Measurements from ENCODE around the gene COMT. TPM values are rescaled to one million over a fixed set of nuclear protein-coding genes. Genes with fewer than 3 reads are reported as not detected.

COMT gene
- total RNA-seq, 2 donors from 2014 or later = 28.2 to 37.3 TPM

DNA sequence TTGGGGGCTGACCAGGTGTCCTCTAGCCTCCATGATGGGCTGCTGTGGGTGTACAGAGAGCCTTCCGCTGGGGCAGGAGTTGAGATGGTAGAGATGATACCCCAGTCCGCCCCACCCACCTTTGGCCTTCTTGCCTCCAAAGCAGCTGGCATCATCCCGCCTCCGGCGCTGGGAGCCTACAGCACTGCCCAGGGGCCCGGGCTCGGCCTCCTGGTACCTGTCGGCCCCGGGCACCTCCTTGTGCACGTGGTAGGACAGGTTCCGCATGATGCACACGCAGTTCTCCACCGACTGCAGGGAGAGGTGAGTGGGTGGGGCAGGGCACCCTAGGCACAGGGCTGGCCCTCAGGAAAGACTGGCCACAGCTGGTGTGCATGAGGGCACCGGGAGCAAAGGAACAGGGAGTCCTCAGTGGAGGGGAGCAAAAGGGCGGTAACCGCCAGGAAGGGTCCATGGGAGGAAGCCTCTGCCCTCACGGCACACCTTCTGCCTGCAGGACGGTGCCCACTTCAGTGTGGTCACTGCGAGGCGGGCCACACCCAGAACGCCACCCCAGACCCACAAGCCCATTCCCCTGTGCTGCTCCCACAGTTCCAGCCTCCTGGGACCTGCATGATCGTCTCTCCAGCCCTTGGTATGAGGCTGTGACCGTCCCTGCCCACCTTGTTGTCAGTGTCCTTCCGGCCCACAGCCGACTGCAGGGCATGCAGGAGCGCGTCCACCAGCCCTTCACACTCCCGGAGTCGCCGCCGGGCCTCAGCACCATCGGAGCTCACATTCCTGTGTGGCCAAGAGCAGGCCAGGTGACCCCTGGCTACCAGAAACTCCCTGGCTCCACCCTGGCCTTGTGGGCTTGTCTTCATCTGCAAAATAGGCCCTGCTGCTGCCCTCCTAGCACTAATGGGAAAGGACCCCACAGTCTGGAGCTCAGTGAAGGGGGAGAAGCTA, 36.0 kb downstream of the COMT start:
- Mint-ChIP-seq H3K36me3 (ENCODE audit: low read depth) (no peaks in the 10 kb centered on the region), H3K4me1 (peaks cover 8% of the 10 kb centered on the region), H3K27ac (no peak overlapping the region), H3K27me3 (no peaks in the 10 kb centered on the region), H3K4me3 (no peak overlapping the region)
- no peak for DNase-seq
- no peaks in the 10 kb centered on the region for H3K9me3 ChIP-seq (ENCODE audit: control insufficient read depth, low read length, poor library complexity, severe bottlenecking)
- ATAC-seq = no peak

DNA sequence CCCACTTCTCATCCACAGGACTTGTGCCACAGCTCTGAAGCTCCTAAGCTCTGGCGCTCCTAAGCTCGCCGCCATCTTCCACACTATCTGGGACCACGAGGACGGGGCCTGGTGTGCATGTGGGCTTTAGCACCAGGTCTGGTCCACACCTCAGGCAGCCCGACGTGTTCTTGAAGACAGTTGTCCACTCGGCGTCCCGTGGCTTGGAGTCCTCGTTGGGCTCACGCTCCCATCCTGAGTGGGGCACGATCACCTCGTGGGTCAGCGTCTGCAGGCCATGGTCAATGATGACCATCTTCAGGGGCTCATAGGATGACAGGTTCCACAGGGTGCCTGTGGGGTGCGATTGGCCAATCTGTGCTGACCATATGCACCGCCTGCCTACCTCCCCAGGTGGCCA, 37.2 kb downstream of the COMT start:
- H3K9me3 ChIP-seq (ENCODE audit: control insufficient read depth, low read length, poor library complexity, severe bottlenecking) = no peaks in the 10 kb centered on the region
- H3K36me3 Mint-ChIP-seq (ENCODE audit: low read depth) = no peaks in the 10 kb centered on the region
- H3K4me3 Mint-ChIP-seq = no peak overlapping the region
- no peaks in the 10 kb centered on the region for H3K27me3 Mint-ChIP-seq
- ATAC-seq (no peak), DNase-seq (no peak)
- H3K27ac Mint-ChIP-seq = no peak overlapping the region
- H3K4me1 Mint-ChIP-seq = peaks cover 8% of the 10 kb centered on the region

DNA sequence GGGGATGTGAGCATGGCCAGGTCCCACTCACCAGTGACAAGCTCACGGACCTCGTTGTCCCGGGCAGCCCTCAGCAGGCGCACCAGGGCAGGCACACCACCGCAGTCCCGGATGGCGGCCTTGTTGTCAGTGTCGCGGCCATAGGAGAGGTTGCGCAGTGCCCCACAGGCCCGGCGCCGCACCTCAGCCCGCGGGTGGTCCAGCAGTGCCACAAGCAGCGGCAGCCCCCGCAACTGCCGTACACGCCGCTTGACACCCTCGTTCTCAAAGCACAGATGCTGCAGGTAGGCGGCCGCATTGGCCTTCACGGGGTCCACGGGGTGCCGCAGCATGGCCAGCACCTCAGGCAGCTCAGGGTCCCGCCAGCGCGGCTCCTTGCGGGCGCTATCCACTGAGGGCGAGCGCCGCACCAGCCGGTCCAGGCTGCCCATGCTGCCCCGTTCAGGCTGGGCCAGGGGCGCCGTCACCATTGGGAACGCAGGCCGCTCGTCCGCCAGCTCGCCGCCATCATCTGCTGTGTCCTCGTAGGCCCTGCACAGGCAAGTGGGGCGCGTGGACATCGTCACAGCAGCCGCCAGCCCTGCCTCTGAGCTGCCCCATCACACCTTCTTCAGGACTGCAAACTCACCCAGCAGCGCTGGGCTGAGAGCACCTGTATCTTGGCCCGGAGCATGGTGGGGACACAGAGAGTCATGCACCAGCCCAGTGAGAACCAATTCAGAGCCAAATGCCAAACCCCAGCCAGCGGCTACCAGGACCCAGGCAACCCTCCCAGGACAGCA, 38.3 kb downstream of the COMT start:
- Mint-ChIP-seq H3K27ac (no peak overlapping the region), H3K36me3 (ENCODE audit: low read depth) (no peaks in the 10 kb centered on the region), H3K4me1 (peaks cover 6% of the 10 kb centered on the region), H3K4me3 (no peak overlapping the region), H3K27me3 (no peaks in the 10 kb centered on the region)
- ATAC-seq = no peak
- DNase-seq = no peak
- H3K9me3 ChIP-seq (ENCODE audit: control insufficient read depth, low read length, poor library complexity, severe bottlenecking) = no peaks in the 10 kb centered on the region

DNA sequence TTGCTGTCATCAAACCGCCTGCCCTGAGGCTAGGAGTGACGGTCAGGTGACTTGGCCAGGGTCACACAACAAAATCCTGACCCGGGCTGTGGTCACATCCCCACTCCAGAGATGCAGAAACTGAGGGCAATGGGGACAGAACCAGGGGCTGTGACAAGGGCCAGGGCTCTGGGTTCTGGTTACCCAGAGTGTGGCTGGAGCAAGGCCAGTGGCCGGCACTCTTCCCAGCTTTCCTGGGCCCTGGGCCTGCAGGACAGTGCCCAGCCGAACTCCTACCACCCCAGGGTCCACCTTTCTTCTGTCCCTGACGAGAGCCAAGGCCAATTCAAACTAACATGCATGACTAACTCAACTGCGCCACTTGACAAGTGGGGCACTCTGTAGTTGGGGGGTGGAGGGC, 39.2 kb downstream of the COMT start:
- H3K4me3 Mint-ChIP-seq = no peak overlapping the region
- H3K9me3 ChIP-seq (ENCODE audit: control insufficient read depth, low read length, poor library complexity, severe bottlenecking) = no peaks in the 10 kb centered on the region
- no peaks in the 10 kb centered on the region for H3K36me3 Mint-ChIP-seq (ENCODE audit: low read depth)
- ATAC-seq = no peak
- no peak for DNase-seq
- H3K27ac Mint-ChIP-seq = no peak overlapping the region
- no peaks in the 10 kb centered on the region for H3K27me3 Mint-ChIP-seq
- H3K4me1 Mint-ChIP-seq = no peaks in the 10 kb centered on the region

DNA sequence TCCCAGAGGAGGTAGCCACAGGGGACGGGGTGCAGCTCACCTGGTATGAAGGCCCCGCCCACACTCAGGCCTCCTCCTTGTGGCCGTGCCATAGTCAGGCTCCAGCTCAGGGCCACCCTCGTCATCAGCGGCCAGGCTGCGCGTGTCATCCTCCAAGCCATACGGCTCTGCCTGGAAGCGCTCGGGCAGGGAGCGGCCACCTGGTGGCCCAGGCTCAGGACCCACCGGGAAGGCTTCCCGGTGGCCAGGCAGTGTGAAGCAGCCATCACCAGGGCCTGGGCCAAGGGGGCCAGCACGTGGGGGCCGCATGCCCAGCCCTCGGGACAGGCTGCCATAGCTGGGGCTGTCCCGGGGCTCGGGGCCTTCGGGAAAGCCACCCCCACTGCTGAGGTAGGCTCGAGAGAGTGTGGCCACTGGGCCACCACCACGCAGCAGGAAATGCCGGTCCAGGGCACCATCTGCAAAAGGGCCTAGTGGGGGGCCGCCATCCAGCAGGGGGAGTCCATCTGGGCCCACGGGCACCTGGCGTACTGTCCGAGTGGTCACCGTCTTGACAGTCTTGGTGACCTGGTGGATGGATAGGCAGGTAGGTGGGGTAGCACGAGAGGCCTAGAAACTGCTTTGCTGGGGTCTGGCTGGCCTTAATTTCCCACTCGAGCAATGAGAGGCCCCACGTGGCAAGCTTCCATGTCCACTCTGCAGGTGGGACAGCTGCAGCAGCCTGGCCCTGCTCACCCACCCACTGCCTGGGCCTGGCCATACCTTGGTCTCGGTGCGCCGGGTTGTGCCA, 39.8 kb downstream of the COMT start:
- Mint-ChIP-seq H3K4me1 (no peaks in the 10 kb centered on the region), H3K4me3 (no peak overlapping the region), H3K27ac (no peak overlapping the region), H3K36me3 (ENCODE audit: low read depth) (no peaks in the 10 kb centered on the region), H3K27me3 (no peaks in the 10 kb centered on the region)
- ATAC-seq = no peak
- no peak for DNase-seq
- H3K9me3 ChIP-seq (ENCODE audit: control insufficient read depth, low read length, poor library complexity, severe bottlenecking) = no peaks in the 10 kb centered on the region

DNA sequence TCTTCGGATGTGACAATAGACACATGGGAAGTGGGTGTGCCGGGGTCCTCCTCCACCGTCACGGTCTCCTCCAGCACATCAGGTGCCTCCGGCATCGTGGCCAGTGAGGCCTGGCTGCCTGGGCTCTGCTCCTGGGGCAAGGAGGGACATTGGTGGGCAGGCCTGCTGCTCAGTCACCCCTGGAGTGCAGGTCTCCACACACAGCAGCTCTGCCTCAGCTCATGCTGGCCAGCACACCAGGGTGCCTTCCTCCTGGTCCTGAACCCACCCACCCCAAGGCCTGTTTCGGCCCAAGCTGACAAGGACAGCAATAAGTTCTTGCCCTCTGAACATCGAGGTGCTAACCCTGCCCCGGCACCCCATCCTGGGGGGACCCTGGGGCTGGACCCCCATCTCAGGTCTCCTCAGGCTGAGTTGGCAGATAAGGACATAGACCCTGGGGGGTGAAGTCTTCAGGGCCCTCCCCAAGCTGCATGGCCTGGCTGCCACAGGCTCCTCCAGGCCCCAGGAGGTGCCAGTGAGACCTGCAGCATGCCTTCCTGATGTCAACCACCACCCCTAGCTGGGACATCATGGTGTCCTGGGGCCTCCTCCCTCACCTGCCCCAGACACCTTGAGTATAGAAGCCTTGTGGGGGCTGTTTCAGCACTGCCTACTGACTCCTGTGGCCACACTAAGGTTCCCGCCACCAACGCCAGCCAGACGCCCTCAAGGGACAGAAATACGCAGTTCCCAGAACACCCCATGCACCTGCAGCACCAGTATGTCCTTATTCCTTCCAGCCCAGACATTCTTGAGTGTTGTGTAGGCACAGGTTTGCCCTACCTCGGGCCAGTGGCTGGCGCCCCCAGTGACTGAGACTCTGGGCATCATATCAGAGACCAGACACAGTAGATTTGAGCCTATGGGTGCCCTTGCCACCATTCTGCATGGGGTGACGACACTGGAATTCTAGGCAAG, 40.7 kb downstream of the COMT start:
- DNase-seq (no peak), ATAC-seq (no peak)
- H3K9me3 ChIP-seq (ENCODE audit: control insufficient read depth, low read length, poor library complexity, severe bottlenecking) = no peaks in the 10 kb centered on the region
- no peak overlapping the region for H3K4me3 Mint-ChIP-seq
- no peaks in the 10 kb centered on the region for H3K4me1 Mint-ChIP-seq
- H3K36me3 Mint-ChIP-seq (ENCODE audit: low read depth) = no peaks in the 10 kb centered on the region
- no peak overlapping the region for H3K27ac Mint-ChIP-seq
- no peaks in the 10 kb centered on the region for H3K27me3 Mint-ChIP-seq

DNA sequence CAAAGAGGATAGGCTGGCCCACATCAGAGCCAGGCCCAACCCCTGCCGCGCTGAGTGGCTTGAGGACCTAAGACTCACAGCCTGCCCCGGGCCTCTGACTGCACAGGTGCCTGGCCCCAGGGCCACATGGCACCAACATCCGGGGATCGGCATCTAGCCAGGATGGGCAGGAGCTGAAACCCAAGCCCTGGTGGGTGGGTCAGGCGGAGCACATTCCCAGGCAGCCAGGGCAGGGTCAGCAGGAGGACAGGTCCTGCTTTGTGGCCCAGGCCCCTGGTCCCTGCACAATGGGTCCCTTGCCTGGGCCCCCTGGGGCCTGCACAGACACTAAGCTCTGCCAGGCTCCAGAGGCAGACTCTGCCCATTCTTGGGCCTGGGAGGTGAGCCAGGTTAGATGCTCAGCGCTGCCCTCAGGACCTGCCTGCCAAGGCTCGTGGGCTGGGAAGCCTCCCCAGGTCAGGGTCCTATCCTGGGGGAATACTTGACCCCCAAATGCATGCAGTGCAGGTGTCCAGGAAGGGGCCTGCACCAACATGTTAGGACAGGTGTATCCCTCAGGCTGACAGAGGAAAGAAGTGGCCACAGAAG, 41.5 kb downstream of the COMT start:
- DNase-seq = no peak
- H3K4me3 Mint-ChIP-seq = no peak overlapping the region

DNA sequence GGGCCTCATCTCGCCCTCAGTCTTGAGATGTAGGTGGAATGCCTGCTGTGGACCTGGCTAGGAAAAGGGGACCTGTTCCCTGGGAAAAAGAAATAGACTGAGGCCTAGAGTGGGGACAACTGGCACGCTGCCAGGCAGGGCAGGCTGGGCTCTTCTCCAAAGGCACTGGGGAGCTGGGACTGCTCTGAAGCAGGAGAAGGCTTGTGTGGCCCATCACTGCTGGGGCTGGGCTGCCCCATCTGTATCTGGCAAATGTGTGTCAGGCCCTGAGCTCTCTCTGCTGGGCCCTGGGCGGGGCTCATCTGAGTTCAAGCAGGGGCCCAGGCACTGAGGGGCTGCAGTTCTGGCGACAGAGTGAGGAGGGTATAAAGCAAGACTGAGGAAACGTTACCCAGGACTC, 42.2 kb downstream of the COMT start:
- Mint-ChIP-seq H3K27me3 (no peaks in the 10 kb centered on the region), H3K27ac (no peak overlapping the region), H3K4me3 (no peak overlapping the region), H3K36me3 (ENCODE audit: low read depth) (no peaks in the 10 kb centered on the region), H3K4me1 (no peaks in the 10 kb centered on the region)
- H3K9me3 ChIP-seq (ENCODE audit: control insufficient read depth, low read length, poor library complexity, severe bottlenecking) = no peaks in the 10 kb centered on the region
- ATAC-seq = no peak
- DNase-seq = no peak

More for the DNA sequence above, 41.5 kb downstream of the COMT start:
- no peak for ATAC-seq
- Mint-ChIP-seq H3K36me3 (ENCODE audit: low read depth) (no peaks in the 10 kb centered on the region), H3K4me1 (no peaks in the 10 kb centered on the region), H3K27me3 (no peaks in the 10 kb centered on the region), H3K27ac (peak overlapping the region; percentile 59)
- H3K9me3 ChIP-seq (ENCODE audit: control insufficient read depth, low read length, poor library complexity, severe bottlenecking) = no peaks in the 10 kb centered on the region

DNA sequence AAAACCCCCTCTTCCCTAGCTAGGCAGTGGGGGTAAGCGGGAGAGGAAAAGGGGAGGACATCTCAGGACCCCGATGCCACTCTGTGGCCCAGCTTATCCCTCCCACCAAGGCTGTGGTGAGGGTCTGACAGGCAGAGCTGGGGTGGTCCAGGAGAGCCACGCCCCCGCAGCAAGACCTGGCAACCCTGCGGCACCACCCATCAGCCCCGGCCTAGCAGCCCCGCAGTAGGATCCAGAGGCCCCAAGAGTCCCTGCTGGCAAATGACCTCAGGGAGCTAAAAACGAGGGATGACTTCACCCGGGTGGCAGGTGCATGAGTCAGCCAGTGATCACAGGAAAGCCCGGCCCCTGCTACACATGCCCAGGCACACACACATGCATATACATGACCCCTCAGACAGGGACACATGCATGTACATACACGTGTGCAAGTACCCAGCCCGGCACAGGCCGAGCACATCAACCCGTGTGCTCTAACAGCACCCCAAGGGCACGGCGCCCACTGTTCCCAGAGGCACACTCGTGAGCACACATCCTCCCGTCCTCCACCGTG, 42.7 kb downstream of the COMT start:
- no peaks in the 10 kb centered on the region for H3K36me3 Mint-ChIP-seq (ENCODE audit: low read depth)
- no peak overlapping the region for H3K27ac Mint-ChIP-seq
- H3K4me3 Mint-ChIP-seq = no peak overlapping the region
- no peak for ATAC-seq
- no peak for DNase-seq
- H3K4me1 Mint-ChIP-seq = no peaks in the 10 kb centered on the region
- H3K27me3 Mint-ChIP-seq = no peaks in the 10 kb centered on the region
- no peaks in the 10 kb centered on the region for H3K9me3 ChIP-seq (ENCODE audit: control insufficient read depth, low read length, poor library complexity, severe bottlenecking)

DNA sequence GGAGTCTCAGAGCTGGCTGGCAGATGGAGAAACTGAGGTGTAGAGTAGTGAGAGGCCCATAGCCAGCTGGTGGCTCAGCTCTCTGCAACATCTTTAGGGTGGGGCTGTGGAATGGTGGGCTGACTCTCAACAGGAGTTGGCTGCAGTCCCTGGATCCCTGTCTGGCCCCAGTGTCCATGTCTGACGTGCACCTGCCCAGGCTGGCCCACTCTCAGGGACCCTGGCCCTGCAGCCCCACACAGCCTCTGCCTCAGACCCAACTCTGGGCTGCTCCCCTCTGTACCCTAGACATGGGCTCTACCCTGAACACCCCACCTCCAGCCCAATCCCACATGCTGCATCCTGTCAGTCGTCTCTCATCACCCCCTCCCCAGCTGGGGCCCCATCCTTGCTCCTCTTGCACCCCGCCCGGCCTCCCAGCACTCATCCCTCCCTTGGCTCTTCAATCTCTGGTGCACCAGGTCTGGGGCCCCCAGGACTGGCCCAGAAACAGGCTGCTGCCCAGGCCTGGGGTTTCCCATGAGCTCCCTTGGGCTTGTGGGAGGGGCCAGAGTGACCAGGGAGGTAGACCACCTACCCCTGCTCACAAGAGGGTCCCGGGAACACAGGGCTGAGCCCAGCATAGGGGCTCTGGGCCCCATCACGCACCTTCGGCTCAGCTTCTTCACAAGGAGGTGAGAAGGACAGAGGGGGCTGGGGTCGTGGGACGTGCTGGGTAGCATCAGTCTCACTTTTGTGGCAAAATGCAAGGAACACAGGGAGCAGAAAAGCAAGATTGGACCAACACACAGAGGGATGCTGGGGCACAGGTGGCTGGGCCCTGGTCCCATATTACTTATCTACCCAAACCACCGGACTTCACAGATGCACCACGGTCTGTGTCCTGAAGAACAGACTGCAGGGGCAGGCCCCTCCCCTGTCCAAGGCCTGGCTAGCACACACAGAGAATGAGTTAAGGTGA, 43.6 kb downstream of the COMT start:
- no peak overlapping the region for H3K27ac Mint-ChIP-seq

DNA sequence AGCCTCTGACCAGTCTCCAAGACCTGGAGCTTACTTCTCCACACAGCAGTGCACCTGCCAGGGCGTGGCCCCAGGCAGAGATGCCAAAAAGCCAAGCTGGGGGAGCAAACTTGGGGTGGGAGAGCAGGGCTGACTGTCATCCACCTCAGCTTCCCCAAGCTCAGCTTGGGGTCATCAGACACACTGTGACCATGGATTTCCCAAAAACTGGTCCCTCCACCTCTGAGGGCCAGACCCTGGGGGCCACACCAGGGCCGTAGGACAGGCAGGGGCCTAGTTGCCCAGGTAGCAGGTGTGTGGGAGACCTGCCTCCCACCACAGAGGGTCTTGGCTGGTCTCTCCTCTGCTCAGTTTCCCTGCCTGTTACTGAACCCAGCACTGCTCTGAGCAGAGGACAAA, 44.4 kb downstream of the COMT start:
- no peak overlapping the region for H3K27ac Mint-ChIP-seq
- H3K36me3 Mint-ChIP-seq (ENCODE audit: low read depth) = no peaks in the 10 kb centered on the region
- no peaks in the 10 kb centered on the region for H3K4me1 Mint-ChIP-seq
- no peaks in the 10 kb centered on the region for H3K9me3 ChIP-seq (ENCODE audit: control insufficient read depth, low read length, poor library complexity, severe bottlenecking)
- peak overlapping the region; percentile 63 for H3K4me3 Mint-ChIP-seq
- ATAC-seq (no peak), DNase-seq (no peak)
- H3K27me3 Mint-ChIP-seq = no peaks in the 10 kb centered on the region

More for the DNA sequence above, 43.6 kb downstream of the COMT start:
- Mint-ChIP-seq H3K27me3 (no peaks in the 10 kb centered on the region), H3K4me3 (no peak overlapping the region), H3K4me1 (no peaks in the 10 kb centered on the region), H3K36me3 (ENCODE audit: low read depth) (no peaks in the 10 kb centered on the region)
- DNase-seq (no peak), ATAC-seq (no peak)
- no peaks in the 10 kb centered on the region for H3K9me3 ChIP-seq (ENCODE audit: control insufficient read depth, low read length, poor library complexity, severe bottlenecking)
